HUES64 (cell line): ENCODE data around the gene IRF6.

Source experiments
- H3K27ac ChIP-seq: 2 replicates; pipeline ENCODE4 v1.7.0; 2013; ENCODE audit warnings: low read depth, low read length, inconsistent platforms
- H3K27me3 ChIP-seq: 2 replicates; pipeline ENCODE4 v1.6.1; 2013; ENCODE audit warnings: mild to moderate bottlenecking, low read length; ENCODE audit not compliant: insufficient read depth
- H3K36me3 ChIP-seq: 2 replicates; pipeline ENCODE4 v1.6.1; 2013; ENCODE audit warnings: mild to moderate bottlenecking, low read length; ENCODE audit not compliant: insufficient read depth
- H3K4me1 ChIP-seq: 2 replicates; pipeline ENCODE4 v1.6.1; 2013; ENCODE audit warnings: mild to moderate bottlenecking, low read length, moderate library complexity; ENCODE audit not compliant: insufficient read depth
- H3K4me3 ChIP-seq: 2 replicates; pipeline ENCODE4 v1.5.1; 2013; ENCODE audit warnings: mild to moderate bottlenecking, low read length, moderate library complexity
- H3K9ac ChIP-seq: 2 replicates; pipeline ENCODE4 v1.6.1; 2013; ENCODE audit warnings: mild to moderate bottlenecking, low read depth, low read length
- H3K9me3 ChIP-seq: 2 replicates; pipeline ENCODE4 v1.6.1; 2013; ENCODE audit warnings: low read depth, low read length; ENCODE audit not compliant: insufficient read depth
- WGBS: fragments of 150-250, 120-280 bp; methylation state at CpG from one replicate; pipeline ENCODE4 v1.1.7; 2013; ENCODE audit warnings: missing lambda C conversion rate; 5-methylcytosine and 5-hydroxymethylcytosine counted together

The IRF6 gene

DNA sequence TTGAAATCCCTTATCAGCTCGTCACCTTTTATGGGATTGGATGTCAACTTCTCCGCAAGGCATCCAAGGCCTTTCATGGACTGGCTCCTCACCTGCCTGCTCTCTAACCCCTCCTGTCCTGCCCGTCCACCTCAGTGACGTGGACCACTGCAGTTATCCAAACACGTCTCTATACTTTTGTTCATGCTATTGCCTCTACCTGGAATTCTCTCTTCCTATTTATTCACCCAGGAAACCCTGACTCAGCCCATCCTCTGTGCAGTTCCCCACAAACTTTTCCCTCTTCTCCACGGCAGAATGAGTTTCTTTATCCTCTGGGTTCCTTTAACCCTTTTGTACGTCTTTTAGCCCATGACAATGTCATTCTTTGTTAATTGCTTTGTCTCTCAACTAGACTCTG lies 16.8 kb upstream of the IRF6 start:
- Histone ChIP-seq H3K9ac (no peak overlapping the region), H3K36me3 (no peaks in the 10 kb centered on the region), H3K4me3 (no peak overlapping the region), H3K9me3 (no peaks in the 10 kb centered on the region), H3K4me1 (no peaks in the 10 kb centered on the region), H3K27me3 (peaks cover 17% of the 10 kb centered on the region), H3K27ac (no peak overlapping the region)
- WGBS, result 87% methylated on average over 7 of the region's 7 CpGs

DNA sequence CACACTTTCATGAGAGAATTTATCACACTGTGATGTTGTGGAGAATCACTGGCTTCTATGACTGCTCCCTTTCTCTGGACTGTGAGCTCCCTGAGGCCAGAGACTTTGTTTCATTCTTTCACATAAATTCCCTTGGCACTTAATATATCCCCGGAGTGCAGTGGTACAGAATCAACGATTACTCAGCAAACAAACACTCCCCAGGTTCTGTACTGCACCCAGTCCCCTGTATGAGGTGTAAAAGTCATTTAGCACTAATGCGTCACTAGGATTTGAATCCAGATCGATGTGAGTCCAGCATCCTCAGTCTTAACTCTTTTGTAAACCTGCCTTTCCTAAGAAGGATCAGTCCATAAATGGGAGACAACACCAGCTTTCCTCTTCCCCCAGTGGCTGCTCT lies 15.0 kb upstream of the IRF6 start:
- H3K4me3 ChIP-seq, result no peak overlapping the region
- H3K4me1 ChIP-seq, result no peaks in the 10 kb centered on the region
- H3K36me3 ChIP-seq, result no peaks in the 10 kb centered on the region
- H3K27me3 ChIP-seq, result peaks cover 20% of the 10 kb centered on the region
- H3K9me3 ChIP-seq, result no peaks in the 10 kb centered on the region
- H3K9ac ChIP-seq, result no peak overlapping the region
- WGBS, result 73% methylated on average over 4 of the region's 4 CpGs
- H3K27ac ChIP-seq, result no peak overlapping the region

GRCh38 chr1:209819058-209819457 lies 13.1 kb upstream of the IRF6 start:
- Histone ChIP-seq H3K9me3 (no peaks in the 10 kb centered on the region), H3K27me3 (peaks cover 20% of the 10 kb centered on the region), H3K27ac (no peak overlapping the region), H3K4me1 (no peaks in the 10 kb centered on the region), H3K4me3 (no peak overlapping the region), H3K9ac (no peak overlapping the region), H3K36me3 (no peaks in the 10 kb centered on the region)
- WGBS, result 0% methylated on average over 1 of the region's 1 CpG

DNA sequence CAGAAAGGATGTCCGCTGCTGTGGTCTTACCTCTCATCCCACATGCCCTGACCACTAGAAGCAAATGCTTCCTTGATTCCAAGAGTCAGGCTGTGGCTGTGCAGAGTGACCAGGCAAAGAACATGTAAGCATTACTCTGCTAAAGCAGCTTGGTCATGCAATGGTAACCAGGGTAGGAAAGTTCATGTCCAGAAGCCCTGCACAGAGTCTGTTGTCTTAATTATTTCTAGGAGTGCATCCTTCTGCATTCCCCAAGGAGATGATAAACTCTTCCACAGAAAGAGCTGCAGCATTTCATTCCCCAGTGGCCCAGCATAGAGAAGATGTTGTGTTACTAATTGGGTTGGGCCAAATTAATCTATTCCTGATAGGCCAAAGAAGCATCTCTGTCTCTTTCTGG lies 11.7 kb upstream of the IRF6 start:
- H3K27ac ChIP-seq, result no peak overlapping the region
- H3K36me3 ChIP-seq, result no peaks in the 10 kb centered on the region
- no peaks in the 10 kb centered on the region for H3K4me1 ChIP-seq
- no peaks in the 10 kb centered on the region for H3K9me3 ChIP-seq
- no peak overlapping the region for H3K4me3 ChIP-seq
- 97% methylated on average over 1 of the region's 1 CpG for WGBS
- peaks cover 20% of the 10 kb centered on the region for H3K27me3 ChIP-seq
- no peak overlapping the region for H3K9ac ChIP-seq

DNA sequence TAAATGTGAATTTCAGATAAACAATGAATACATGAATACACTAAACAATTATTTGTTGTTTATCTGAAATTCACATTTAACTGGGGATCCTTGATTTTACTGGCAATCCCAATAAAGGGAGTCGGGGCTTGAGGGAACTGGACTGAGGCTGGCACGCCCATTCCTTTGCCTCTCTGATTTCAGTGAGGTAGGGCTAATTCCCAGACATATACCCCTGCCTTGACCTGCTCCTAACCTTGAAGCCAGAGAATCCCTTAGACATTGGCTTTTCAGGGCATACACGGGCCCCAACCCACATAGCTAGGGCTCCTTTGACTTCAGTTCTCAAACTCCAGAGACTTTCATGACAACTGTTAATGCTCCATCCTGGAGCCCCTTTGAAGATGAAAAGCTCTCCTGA lies 11.0 kb upstream of the IRF6 start:
- H3K9me3 ChIP-seq, result no peaks in the 10 kb centered on the region
- H3K4me3 ChIP-seq, result no peak overlapping the region
- H3K27ac ChIP-seq, result no peak overlapping the region
- H3K9ac ChIP-seq, result no peak overlapping the region
- peaks cover 20% of the 10 kb centered on the region for H3K27me3 ChIP-seq
- no peaks in the 10 kb centered on the region for H3K36me3 ChIP-seq
- WGBS, result 61% methylated on average over 3 of the region's 3 CpGs
- no peaks in the 10 kb centered on the region for H3K4me1 ChIP-seq

DNA sequence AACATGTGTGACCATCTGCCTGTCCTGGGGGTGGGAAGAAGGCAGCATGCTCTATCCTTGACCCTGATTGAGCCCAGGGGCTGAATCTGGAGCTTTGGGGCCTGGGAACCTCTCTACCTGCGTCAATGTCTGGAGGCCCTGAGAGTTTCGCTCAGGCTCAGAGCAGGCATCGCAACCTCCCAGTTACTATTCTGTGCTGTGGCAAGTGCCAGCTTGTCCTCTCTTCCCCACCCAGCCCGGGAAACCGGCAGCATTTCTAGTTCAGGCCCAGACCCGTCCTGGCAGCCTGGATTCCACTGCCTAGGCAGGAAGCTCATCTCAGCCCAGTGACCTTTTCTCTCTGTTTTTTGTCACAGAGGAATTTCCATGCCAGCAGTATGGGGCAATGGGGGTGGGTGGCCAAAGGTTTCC lies 10.0 kb upstream of the IRF6 start:
- H3K36me3 ChIP-seq, result no peaks in the 10 kb centered on the region
- no peak overlapping the region for H3K27ac ChIP-seq
- 83% methylated on average over 6 of the region's 6 CpGs for WGBS
- H3K4me1 ChIP-seq, result no peaks in the 10 kb centered on the region
- H3K4me3 ChIP-seq, result no peak overlapping the region
- peaks cover 20% of the 10 kb centered on the region for H3K27me3 ChIP-seq
- H3K9me3 ChIP-seq, result no peaks in the 10 kb centered on the region
- H3K9ac ChIP-seq, result no peak overlapping the region

GRCh38 chr1:209815490-209815889 lies 9.5 kb upstream of the IRF6 start:
- H3K27ac ChIP-seq, result no peak overlapping the region
- H3K36me3 ChIP-seq, result no peaks in the 10 kb centered on the region
- no peaks in the 10 kb centered on the region for H3K4me1 ChIP-seq
- WGBS, result 96% methylated on average over 3 of the region's 3 CpGs
- H3K9ac ChIP-seq, result no peak overlapping the region
- H3K4me3 ChIP-seq, result no peak overlapping the region
- no peaks in the 10 kb centered on the region for H3K9me3 ChIP-seq
- peaks cover 16% of the 10 kb centered on the region for H3K27me3 ChIP-seq

DNA sequence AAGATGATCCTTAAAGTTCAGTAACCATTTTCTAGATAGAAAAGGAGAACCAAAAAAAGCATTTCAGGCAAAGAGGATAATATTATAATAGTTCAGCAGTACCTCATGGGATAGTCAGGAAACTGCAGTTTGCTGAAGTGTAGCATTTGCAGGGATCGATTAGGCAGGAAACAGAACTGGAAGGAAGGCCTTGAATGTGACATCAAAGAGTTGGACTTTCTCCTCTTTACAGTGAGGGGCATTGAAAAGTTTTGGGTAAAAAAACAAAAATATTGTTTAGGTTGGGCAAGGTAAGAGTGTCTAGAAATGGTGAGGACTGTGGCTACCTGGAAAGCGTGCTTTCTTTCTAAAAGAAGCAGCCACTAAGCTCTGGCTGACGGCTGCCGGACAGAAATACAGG lies 8.0 kb upstream of the IRF6 start:
- H3K4me3 ChIP-seq, result no peak overlapping the region
- H3K27me3 ChIP-seq, result peaks cover 5% of the 10 kb centered on the region
- H3K27ac ChIP-seq, result no peak overlapping the region
- no peak overlapping the region for H3K9ac ChIP-seq
- no peaks in the 10 kb centered on the region for H3K36me3 ChIP-seq
- no peaks in the 10 kb centered on the region for H3K9me3 ChIP-seq
- WGBS, result 92% methylated on average over 4 of the region's 4 CpGs
- no peaks in the 10 kb centered on the region for H3K4me1 ChIP-seq

DNA sequence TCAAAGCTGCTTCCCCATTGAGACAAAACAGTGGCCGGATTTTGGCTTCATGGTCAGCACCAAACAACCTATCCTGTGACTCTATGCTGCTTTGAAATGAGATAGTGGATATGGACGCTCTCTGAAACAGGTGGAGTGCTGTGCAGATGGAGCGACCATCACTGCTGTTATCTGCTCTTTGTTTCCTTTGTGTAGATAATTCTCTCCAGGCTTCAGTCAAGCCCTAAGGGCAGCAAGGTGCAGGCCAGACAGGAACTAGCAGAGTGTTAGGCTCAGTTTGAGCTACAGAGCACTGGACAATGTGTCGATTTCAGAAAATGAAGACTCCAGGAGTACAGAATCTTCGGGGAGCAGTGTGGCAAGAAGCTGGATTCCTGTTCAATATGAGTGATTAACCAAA lies 4.8 kb upstream of the IRF6 start:
- Histone ChIP-seq H3K9ac (no peak overlapping the region), H3K9me3 (no peaks in the 10 kb centered on the region), H3K27me3 (no peaks in the 10 kb centered on the region), H3K36me3 (no peaks in the 10 kb centered on the region), H3K27ac (no peak overlapping the region), H3K4me3 (no peak overlapping the region), H3K4me1 (peaks cover 3% of the 10 kb centered on the region; the same call in 1 of the 2 replicates)
- 87% methylated on average over 5 of the region's 5 CpGs for WGBS

GRCh38 chr1:209809611-209810010 lies 3.7 kb upstream of the IRF6 start:
- WGBS, result 91% methylated on average over 4 of the region's 4 CpGs
- H3K27ac ChIP-seq, result no peak overlapping the region
- H3K9ac ChIP-seq, result no peak overlapping the region
- peaks cover 3% of the 10 kb centered on the region; the same call in 1 of the 2 replicates for H3K4me1 ChIP-seq
- H3K36me3 ChIP-seq, result no peaks in the 10 kb centered on the region
- H3K27me3 ChIP-seq, result peaks cover 8% of the 10 kb centered on the region; the same call in 1 of the 2 replicates
- H3K4me3 ChIP-seq, result no peak overlapping the region
- no peaks in the 10 kb centered on the region for H3K9me3 ChIP-seq

DNA sequence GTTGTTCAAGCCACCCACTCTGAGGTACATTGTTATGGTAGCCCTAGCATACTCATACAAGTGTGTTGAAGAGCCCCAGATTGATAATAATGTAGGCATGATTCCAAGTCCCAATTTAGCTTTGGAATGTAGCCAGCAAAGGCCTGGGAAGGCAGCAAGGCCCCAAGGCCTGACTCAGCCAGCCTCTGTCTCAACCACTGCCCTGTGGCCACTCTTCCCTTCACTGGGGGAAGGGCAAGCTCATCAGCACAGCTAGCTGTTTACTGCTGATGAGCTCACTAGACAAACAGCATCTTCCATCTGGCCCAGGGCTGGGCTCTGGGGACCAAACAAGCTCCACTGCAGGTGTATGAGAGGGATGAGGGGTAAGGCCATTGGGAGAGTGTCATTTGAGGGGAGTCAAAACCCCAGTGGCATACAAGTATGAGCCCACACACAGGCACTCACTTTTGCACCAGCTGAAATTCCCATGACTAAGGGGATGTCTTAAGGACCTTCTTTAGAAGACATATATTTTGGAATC lies 2.2 kb upstream of the IRF6 start:
- H3K27me3 ChIP-seq, result peaks cover 20% of the 10 kb centered on the region; the same call in 1 of the 2 replicates
- no peaks in the 10 kb centered on the region for H3K36me3 ChIP-seq
- no peak overlapping the region for H3K27ac ChIP-seq
- no peaks in the 10 kb centered on the region for H3K9me3 ChIP-seq
- peaks cover 3% of the 10 kb centered on the region; the same call in 1 of the 2 replicates for H3K4me1 ChIP-seq
- no peak overlapping the region for H3K4me3 ChIP-seq
- no peak overlapping the region for H3K9ac ChIP-seq

DNA sequence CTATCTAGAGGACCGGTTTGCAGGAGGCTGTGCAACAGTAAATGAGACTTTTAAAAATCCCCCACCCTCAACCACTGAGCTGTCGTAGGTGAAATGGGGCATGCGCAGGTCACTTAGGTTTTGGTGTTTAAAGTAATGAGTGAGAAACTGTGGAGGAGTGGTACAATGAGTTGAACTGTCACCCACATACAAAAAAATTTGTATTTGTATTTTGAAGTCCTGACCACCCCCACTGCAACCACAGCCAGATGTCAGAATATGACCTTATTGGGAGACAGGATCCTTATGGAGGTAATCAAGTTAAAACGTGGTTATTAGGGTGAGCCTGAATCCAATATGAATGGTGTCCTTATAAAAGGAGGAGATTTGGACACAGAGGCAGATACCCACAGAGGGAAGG lies 1.6 kb upstream of the IRF6 start:
- no peak overlapping the region for H3K4me3 ChIP-seq
- H3K9ac ChIP-seq, result no peak overlapping the region
- H3K27ac ChIP-seq, result no peak overlapping the region
- 86% methylated on average over 2 of the region's 4 CpGs for WGBS
- H3K27me3 ChIP-seq, result peaks cover 23% of the 10 kb centered on the region; the same call in 1 of the 2 replicates
- H3K9me3 ChIP-seq, result no peaks in the 10 kb centered on the region
- no peaks in the 10 kb centered on the region for H3K36me3 ChIP-seq
- H3K4me1 ChIP-seq, result peaks cover 3% of the 10 kb centered on the region; the same call in 1 of the 2 replicates
